MCF 10A (cell line): Measurements from ENCODE around the gene PCDHGA3. TPM values are rescaled to one million over a fixed set of nuclear protein-coding genes. Genes with fewer than 3 reads are reported as not detected.
"Not testable (repeated sequence)": the region's sequence is repeated elsewhere in the genome, so short reads cannot be mapped to it uniquely, and the experiment has no call there.

Source experiments
- BruUV-seq: library from RNA; stranded (reverse); fragments of 400-500 nt; replicated peaks from 2 replicates; lab custom pipeline; 2021; lab: Mats Ljungman, UMichigan
- CTCF ChIA-PET: fragments of 300-600 bp; sonication (Branson Sonifier 250); formaldehyde crosslinking; extraction: SDS; loops from one replicate; lab custom pipeline; 2021; ENCODE audit warnings: antibody characterized with exemption, inconsistent platforms; lab: Yijun Ruan, JAX
- POLR2A ChIA-PET: fragments of 300-600, 350-650 bp; sonication (Branson Sonifier 250); formaldehyde crosslinking; extraction: SDS; loops from one replicate; lab custom pipeline; 2020; ENCODE audit warnings: antibody characterized with exemption, inconsistent platforms; lab: Yijun Ruan, JAX
- DNase-seq: peaks from one replicate; pipeline ENCODE4 v3.0.0-alpha.2; 2018; ENCODE audit not compliant: unreplicated experiment
- H3K27ac Mint-ChIP-seq: one replicate; pipeline ENCODE4 v1.8.0; 2022; ENCODE audit warnings: mild to moderate bottlenecking, low read depth, mixed read lengths; ENCODE audit not compliant: unreplicated experiment
- H3K27me3 Mint-ChIP-seq: one replicate; pipeline ENCODE4 v1.8.0; 2022; ENCODE audit warnings: mixed read lengths; ENCODE audit not compliant: insufficient read depth, unreplicated experiment
- H3K36me3 Mint-ChIP-seq: one replicate; pipeline ENCODE4 v1.8.0; 2022; ENCODE audit warnings: mild to moderate bottlenecking, moderate library complexity, mixed read lengths; ENCODE audit not compliant: insufficient read depth, unreplicated experiment
- H3K4me1 Mint-ChIP-seq: one replicate; pipeline ENCODE4 v1.8.0; 2022; ENCODE audit warnings: mixed read lengths; ENCODE audit not compliant: insufficient read depth, unreplicated experiment
- H3K4me3 Mint-ChIP-seq: one replicate; pipeline ENCODE4 v1.8.0; 2022; ENCODE audit warnings: mild to moderate bottlenecking, moderate library complexity, mixed read lengths; ENCODE audit not compliant: unreplicated experiment
- H3K9me3 Mint-ChIP-seq: one replicate; pipeline ENCODE4 v1.8.0; 2022; ENCODE audit warnings: mixed read lengths; ENCODE audit not compliant: unreplicated experiment
- intact Hi-C: fragments of 100-400 bp; cut with micrococcal nuclease; formaldehyde crosslinking; loops from 2 replicates; pipeline ENCODE4 v1.14.1; 2022
- total RNA-seq: library from RNA; stranded (reverse); gene quantifications from 2 replicates; pipeline ENCODE4 v1.2.3, GENCODE V29; 2022
- TF ChIP-seq, protein P1 (sequence below): fragments of 200-600 bp; IDR thresholded peaks from one replicate; pipeline ENCODE4 v1.8.0; 2022; ENCODE audit warnings: antibody characterized with exemption, mild to moderate bottlenecking; ENCODE audit not compliant: unreplicated experiment

Gene PCDHGA3
- total RNA-seq, 1 experiment from 2014 or later: 0.07 TPM

- H3K27ac Mint-ChIP-seq: no peak overlapping the region
- H3K9me3 Mint-ChIP-seq: peaks cover 2% of the 10 kb centered on the region
- intact Hi-C loops: no loop called here
- H3K4me1 Mint-ChIP-seq: no peaks in the 10 kb centered on the region
- TF ChIP-seq, protein P1, sequence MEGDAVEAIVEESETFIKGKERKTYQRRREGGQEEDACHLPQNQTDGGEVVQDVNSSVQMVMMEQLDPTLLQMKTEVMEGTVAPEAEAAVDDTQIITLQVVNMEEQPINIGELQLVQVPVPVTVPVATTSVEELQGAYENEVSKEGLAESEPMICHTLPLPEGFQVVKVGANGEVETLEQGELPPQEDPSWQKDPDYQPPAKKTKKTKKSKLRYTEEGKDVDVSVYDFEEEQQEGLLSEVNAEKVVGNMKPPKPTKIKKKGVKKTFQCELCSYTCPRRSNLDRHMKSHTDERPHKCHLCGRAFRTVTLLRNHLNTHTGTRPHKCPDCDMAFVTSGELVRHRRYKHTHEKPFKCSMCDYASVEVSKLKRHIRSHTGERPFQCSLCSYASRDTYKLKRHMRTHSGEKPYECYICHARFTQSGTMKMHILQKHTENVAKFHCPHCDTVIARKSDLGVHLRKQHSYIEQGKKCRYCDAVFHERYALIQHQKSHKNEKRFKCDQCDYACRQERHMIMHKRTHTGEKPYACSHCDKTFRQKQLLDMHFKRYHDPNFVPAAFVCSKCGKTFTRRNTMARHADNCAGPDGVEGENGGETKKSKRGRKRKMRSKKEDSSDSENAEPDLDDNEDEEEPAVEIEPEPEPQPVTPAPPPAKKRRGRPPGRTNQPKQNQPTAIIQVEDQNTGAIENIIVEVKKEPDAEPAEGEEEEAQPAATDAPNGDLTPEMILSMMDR: no peak
- ChIA-PET CTCF (interaction anchor here (0.6 to 1.9 kb wide), 18 partner anchors 9 to 234 kb away, joined by 3 to 12 read pairs (median 4); partner anchors contain the start of genes PCDHB11, PCDHGA8, PCDHGC3 and TAF7), POLR2A (interaction anchor here (1.1 to 1.2 kb wide), 2 partner anchors 141 to 178 kb away, joined by 3 to 4 read pairs; no protein-coding TSS in a partner anchor)
- no TSS peak for BruUV-seq
- no peak for DNase-seq
- H3K36me3 Mint-ChIP-seq: peaks cover 4% of the 10 kb centered on the region
- H3K27me3 Mint-ChIP-seq: no peaks in the 10 kb centered on the region
- no peak overlapping the region for H3K4me3 Mint-ChIP-seq
These were observed 39.7 kb downstream of the PCDHGA3 start for GRCh38 chr5:141383345-141383744.

DNA sequence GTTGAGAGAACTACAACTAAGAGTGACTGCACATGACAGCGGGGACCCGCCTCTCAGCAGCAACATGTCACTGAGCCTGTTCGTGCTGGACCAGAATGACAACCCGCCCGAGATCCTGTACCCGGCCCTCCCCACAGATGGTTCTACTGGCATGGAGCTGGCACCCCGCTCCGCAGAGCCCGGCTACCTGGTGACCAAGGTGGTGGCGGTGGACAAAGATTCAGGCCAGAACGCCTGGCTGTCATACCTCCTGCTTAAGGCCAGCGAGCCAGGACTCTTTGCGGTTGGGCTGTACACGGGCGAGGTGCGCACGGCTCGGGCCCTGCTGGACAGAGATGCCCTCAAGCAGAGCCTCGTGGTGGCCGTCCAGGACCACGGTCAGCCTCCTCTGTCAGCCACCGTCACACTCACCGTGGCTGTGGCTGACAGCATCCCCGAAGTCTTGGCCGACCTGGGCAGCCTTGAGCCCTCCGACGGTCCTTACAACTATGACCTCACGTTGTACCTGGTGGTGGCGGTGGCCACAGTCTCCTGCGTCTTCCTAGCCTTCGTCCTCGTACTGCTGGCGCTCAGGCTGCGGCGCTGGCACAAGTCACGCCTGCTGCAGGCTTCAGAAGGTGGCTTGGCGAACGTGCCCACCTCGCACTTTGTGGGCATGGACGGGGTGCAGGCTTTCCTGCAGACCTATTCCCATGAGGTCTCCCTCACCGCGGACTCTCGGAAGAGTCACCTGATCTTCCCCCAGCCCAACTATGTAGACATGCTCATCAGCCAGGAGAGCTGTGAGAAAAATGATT, 41.0 kb downstream of the PCDHGA3 start:
- no peaks in the 10 kb centered on the region for H3K4me1 Mint-ChIP-seq
- no TSS peak for BruUV-seq
- H3K4me3 Mint-ChIP-seq: no peak overlapping the region
- TF ChIP-seq, protein P1: no peak
- ChIA-PET CTCF (interaction anchor here (1.1 kb wide), 1 partner anchor 179 kb away, joined by 4 read pairs; no protein-coding TSS in a partner anchor), POLR2A (no interaction called here)
- H3K9me3 Mint-ChIP-seq: peaks cover 14% of the 10 kb centered on the region
- H3K36me3 Mint-ChIP-seq: peaks cover 4% of the 10 kb centered on the region
- H3K27ac Mint-ChIP-seq: no peak overlapping the region
- intact Hi-C loops: no loop called here
- H3K27me3 Mint-ChIP-seq: no peaks in the 10 kb centered on the region
- DNase-seq: no peak

DNA sequence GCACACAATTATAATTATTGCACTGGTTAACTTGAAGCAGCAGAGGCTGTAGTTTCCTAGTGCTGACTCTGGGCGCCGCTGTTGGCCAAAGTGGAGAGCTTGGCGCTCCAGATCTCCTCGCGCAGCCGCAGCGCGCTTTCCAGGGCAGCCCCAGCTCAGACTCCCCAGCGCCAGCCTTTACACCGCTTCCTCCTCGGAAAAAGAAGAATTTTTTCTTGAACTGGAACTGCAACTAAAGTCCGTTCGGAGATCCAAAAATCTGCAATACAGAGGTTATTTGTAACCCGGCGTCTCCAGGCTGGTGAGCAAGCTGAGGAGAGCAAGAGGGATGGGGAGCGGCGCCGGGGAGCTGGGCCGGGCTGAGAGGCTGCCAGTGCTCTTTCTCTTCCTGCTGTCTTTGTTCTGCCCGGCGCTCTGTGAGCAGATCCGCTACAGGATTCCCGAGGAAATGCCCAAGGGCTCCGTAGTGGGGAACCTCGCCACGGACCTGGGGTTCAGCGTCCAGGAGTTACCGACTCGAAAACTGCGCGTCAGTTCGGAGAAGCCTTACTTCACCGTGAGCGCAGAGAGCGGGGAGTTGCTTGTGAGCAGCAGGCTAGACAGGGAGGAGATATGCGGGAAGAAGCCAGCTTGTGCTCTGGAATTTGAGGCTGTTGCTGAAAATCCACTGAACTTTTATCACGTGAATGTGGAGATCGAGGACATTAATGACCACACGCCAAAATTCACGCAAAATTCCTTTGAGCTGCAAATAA, 44.1 kb downstream of the PCDHGA3 start, which contains the start of gene PCDHGB4:
PCDHGB4 (plus strand) TSS at position 142 of the 755 bp plus-strand sequence; CDS start at position 329, 187 bp downstream.
- POLR2A ChIA-PET, H3K36me3 Mint-ChIP-seq, BruUV-seq, H3K4me1 Mint-ChIP-seq, H3K4me3 Mint-ChIP-seq, H3K27me3 Mint-ChIP-seq, DNase-seq, H3K27ac Mint-ChIP-seq, intact Hi-C loops: not testable (repeated sequence)
- CTCF ChIA-PET: interaction anchor here (1.0 to 3.3 kb wide), 3 partner anchors 25 to 137 kb away, joined by 3 to 16 read pairs (median 8); partner anchors contain the start of genes PCDHGA10 and TAF7
- peaks cover 20% of the 10 kb centered on the region for H3K9me3 Mint-ChIP-seq

GRCh38 chr5:141388661-141389060, 45.0 kb downstream of the PCDHGA3 start:
- TF ChIP-seq, protein P1: no peak
- ChIA-PET POLR2A (no interaction called here), CTCF (interaction anchor here (1.0 to 3.3 kb wide), 3 partner anchors 24 to 136 kb away, joined by 3 to 16 read pairs (median 8); partner anchors contain the start of genes PCDHGA10 and TAF7)
- H3K36me3 Mint-ChIP-seq: no peaks in the 10 kb centered on the region
- no peaks in the 10 kb centered on the region for H3K4me1 Mint-ChIP-seq
- no peak overlapping the region for H3K27ac Mint-ChIP-seq
- DNase-seq: no peak
- H3K9me3 Mint-ChIP-seq: peaks cover 21% of the 10 kb centered on the region
- H3K27me3 Mint-ChIP-seq: no peaks in the 10 kb centered on the region
- intact Hi-C loops: no loop called here
- no TSS peak for BruUV-seq
- H3K4me3 Mint-ChIP-seq: no peak overlapping the region
